Fibroblast of lung (primary cell): Measurements from ENCODE around the gene CD6.

Experiments used
- CTCF ChIP-seq, 2 donors: IDR thresholded peaks in 1 of 2; conservative IDR thresholded peaks in 1 of 2; 1 replicate in 1 of 2; 2 replicates in 1 of 2; pipeline ENCODE4 v1.5.1; 2011 to 2012; ENCODE audit warnings: low read length in 2 of 2, control low read depth in 1 of 2, inconsistent platforms in 1 of 2, low read depth in 1 of 2, mild to moderate bottlenecking in 1 of 2
- EZH2 ChIP-seq: IDR thresholded peaks from 2 replicates; pipeline ENCODE4 v1.5.1; 2012; ENCODE audit warnings: low read length, control low read depth, mild to moderate bottlenecking; ENCODE audit errors: missing control alignments

DNA sequence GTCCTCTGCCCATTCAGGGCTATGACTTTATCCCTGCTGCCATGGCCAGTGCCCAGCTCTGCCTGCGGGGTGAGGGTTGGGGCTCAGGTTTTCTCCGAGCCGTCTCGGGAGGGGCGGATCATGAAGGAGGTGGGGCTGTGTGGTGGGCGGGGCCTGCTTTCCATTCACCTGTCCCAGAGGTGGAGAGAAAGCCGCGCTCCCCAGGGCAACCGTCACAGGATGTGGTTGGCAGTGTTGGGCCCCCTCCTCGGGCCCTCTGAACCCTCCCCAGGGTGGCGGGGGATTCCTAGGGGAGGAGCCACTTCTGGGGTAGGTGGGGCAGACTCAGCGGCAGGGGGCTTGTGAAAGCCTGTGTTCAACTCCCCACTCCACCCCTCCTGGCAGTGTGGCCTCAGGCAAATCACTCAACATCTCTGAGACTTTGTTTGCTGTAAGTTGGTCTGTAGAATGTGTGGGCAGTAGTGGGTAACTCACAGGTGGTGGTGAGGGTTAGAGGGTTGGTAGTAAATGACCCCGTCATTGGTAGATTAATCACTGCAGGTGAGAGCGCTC lies 50.3 kb downstream of the CD6 start:
- no peak for TF ChIP-seq EZH2
- no peak for TF ChIP-seq CTCF (conservative IDR thresholded peaks at IDR 0.05 in 1 of 2, IDR thresholded peaks at IDR 0.05 in 1 of 2; ENCODE audit: low read depth in 1 of 2, low read length in 2 of 2)
